ENCODE results near the gene CEP72.
"Not testable (repeated sequence)": the region's sequence is repeated elsewhere in the genome, so short reads cannot be mapped to it uniquely, and the experiment has no call there.

Gene CEP72

GRCh38 chr5:581941-582340, 30.2 kb upstream of the CEP72 start:
- no peak for DNase-seq

GRCh38 chr5:582445-582844, 29.7 kb upstream of the CEP72 start:
- not testable (repeated sequence) for DNase-seq

GRCh38 chr5:582936-583635, 29.1 kb upstream of the CEP72 start:
- no peak for DNase-seq

GRCh38 chr5:583645-584044, 28.5 kb upstream of the CEP72 start:
- no peak for DNase-seq

GRCh38 chr5:584216-584615, 27.9 kb upstream of the CEP72 start:
- no peak for DNase-seq

GRCh38 chr5:584846-585245, 27.3 kb upstream of the CEP72 start:
- DNase-seq: no peak

GRCh38 chr5:585556-585955, 26.6 kb upstream of the CEP72 start:
- no peak for DNase-seq

GRCh38 chr5:585962-586628, 26.0 kb upstream of the CEP72 start:
- DNase-seq: no peak

GRCh38 chr5:586751-587285, 25.3 kb upstream of the CEP72 start:
- no peak for DNase-seq

GRCh38 chr5:587403-587802, 24.7 kb upstream of the CEP72 start:
- no peak for DNase-seq

- DNase-seq: no peak
Observed at GRCh38 chr5:588406-588995, 23.6 kb upstream of the CEP72 start.

- no peak for DNase-seq
Observed at GRCh38 chr5:589173-589572, 23.0 kb upstream of the CEP72 start.

- no peak for DNase-seq
Observed at GRCh38 chr5:589588-589987, 22.6 kb upstream of the CEP72 start.

- no peak for DNase-seq
Observed at GRCh38 chr5:590346-590745, 21.8 kb upstream of the CEP72 start.

- DNase-seq: no peak
Observed at GRCh38 chr5:591746-592145, 20.4 kb upstream of the CEP72 start.

GRCh38 chr5:592158-592557, 20.0 kb upstream of the CEP72 start:
- DNase-seq: no peak

- DNase-seq: no peak
Observed at GRCh38 chr5:593511-593910, 18.6 kb upstream of the CEP72 start.

- no peak for DNase-seq
Observed at GRCh38 chr5:594226-594860, 17.8 kb upstream of the CEP72 start.

- DNase-seq: no peak
Observed at GRCh38 chr5:595285-595875, 16.8 kb upstream of the CEP72 start.

- DNase-seq: no peak
Observed at GRCh38 chr5:597871-598563, 14.1 kb upstream of the CEP72 start.

- no peak for DNase-seq
Observed at GRCh38 chr5:598564-598890, 13.6 kb upstream of the CEP72 start.

- DNase-seq: no peak
Observed at GRCh38 chr5:600886-601541, 11.1 kb upstream of the CEP72 start.

All from activated T-cell treated with anti-CD3 and anti-CD28 coated beads, Interleukin-2, amount 50 U/mL, for 1 hour (primary cell).